NB4 (cell line): Measurements from ENCODE around the gene SLC41A3.

Experiments
- DNase-seq: peaks from one replicate; pipeline ENCODE4 v3.0.0; 2010; ENCODE audit warnings: low read depth
- H3K4me3 ChIP-seq: one replicate; pipeline ENCODE4 v1.5.1; 2011; ENCODE audit warnings: mild to moderate bottlenecking, low read depth, low read length, moderate library complexity
- MYC ChIP-seq: IDR thresholded peaks from 2 replicates; pipeline ENCODE4 v1.6.1; 2011; ENCODE audit warnings: low read depth, low read length
- POLR2A ChIP-seq: IDR thresholded peaks from 2 replicates; pipeline ENCODE4 v1.6.1; 2011; ENCODE audit warnings: mild to moderate bottlenecking; ENCODE audit not compliant: insufficient read length; ENCODE audit errors: extremely low read depth
- TF ChIP-seq, protein P1 (sequence below): IDR thresholded peaks from 2 replicates; pipeline ENCODE4 v1.6.1; 2011; ENCODE audit warnings: low read depth, low read length
- TF ChIP-seq, protein P2 (sequence below): IDR thresholded peaks from one replicate; pipeline ENCODE4 v1.5.1; 2012; ENCODE audit warnings: low read depth, low read length

Gene SLC41A3

DNA sequence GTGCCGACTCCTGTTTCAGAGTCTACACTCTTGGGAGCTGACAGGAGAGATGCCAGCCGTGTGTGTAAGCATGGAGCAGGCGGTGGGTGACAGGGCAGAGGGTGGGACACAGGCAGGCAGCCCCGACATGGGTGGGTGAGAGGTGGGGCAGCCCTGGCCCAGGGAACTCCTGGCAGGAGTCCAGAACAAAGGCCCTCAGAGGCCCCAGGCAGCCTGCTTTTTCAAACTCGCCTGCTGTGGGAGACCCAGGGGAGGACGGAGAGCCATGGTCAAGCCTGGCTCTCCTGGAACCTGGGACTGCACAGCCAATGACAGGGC, 29.3 kb upstream of the SLC41A3 start:
- DNase-seq, result no peak
- TF ChIP-seq, protein P1, sequence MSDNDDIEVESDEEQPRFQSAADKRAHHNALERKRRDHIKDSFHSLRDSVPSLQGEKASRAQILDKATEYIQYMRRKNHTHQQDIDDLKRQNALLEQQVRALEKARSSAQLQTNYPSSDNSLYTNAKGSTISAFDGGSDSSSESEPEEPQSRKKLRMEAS, result no peak
- TF ChIP-seq MYC (no peak), POLR2A (no peak)
- TF ChIP-seq, protein P2, sequence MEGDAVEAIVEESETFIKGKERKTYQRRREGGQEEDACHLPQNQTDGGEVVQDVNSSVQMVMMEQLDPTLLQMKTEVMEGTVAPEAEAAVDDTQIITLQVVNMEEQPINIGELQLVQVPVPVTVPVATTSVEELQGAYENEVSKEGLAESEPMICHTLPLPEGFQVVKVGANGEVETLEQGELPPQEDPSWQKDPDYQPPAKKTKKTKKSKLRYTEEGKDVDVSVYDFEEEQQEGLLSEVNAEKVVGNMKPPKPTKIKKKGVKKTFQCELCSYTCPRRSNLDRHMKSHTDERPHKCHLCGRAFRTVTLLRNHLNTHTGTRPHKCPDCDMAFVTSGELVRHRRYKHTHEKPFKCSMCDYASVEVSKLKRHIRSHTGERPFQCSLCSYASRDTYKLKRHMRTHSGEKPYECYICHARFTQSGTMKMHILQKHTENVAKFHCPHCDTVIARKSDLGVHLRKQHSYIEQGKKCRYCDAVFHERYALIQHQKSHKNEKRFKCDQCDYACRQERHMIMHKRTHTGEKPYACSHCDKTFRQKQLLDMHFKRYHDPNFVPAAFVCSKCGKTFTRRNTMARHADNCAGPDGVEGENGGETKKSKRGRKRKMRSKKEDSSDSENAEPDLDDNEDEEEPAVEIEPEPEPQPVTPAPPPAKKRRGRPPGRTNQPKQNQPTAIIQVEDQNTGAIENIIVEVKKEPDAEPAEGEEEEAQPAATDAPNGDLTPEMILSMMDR, result no peak
- H3K4me3 ChIP-seq, result no peak overlapping the region

DNA sequence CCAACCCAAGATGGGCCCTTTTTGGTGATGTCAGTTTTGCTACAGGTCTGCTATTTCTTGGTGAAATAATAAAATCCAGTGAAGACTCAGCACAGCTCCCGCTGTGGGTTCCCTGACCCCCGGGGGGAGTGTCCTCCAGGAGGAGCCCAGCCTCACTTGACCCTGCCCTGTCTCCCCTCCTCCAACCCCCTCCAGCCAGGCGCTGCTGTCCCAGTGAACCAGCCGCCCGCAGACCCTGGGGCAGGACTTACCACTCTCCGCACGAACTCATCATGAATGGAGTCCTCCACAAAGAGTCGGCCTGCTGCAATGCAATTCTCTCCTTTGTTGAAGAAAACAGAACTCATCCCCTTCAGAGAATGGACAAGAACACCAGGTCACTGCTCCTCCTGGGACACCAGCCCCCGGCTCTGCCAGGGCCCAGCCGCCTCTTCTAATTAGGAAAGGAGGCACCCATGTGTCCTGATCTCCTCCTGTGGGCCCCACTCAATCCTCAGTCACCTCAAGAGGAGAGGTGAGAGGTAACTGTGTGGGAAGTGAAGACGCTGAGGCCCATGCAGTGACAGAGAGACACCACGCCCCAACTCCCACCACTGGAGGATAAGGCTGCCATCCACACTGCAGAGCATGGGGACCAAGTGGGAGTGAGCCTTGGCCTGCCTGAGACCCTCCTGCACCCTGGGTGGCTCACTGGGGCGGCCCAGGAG, 28.8 kb upstream of the SLC41A3 start:
- H3K4me3 ChIP-seq, result no peak overlapping the region
- TF ChIP-seq, protein P1, result no peak
- TF ChIP-seq MYC, result no peak
- DNase-seq, result no peak

DNA sequence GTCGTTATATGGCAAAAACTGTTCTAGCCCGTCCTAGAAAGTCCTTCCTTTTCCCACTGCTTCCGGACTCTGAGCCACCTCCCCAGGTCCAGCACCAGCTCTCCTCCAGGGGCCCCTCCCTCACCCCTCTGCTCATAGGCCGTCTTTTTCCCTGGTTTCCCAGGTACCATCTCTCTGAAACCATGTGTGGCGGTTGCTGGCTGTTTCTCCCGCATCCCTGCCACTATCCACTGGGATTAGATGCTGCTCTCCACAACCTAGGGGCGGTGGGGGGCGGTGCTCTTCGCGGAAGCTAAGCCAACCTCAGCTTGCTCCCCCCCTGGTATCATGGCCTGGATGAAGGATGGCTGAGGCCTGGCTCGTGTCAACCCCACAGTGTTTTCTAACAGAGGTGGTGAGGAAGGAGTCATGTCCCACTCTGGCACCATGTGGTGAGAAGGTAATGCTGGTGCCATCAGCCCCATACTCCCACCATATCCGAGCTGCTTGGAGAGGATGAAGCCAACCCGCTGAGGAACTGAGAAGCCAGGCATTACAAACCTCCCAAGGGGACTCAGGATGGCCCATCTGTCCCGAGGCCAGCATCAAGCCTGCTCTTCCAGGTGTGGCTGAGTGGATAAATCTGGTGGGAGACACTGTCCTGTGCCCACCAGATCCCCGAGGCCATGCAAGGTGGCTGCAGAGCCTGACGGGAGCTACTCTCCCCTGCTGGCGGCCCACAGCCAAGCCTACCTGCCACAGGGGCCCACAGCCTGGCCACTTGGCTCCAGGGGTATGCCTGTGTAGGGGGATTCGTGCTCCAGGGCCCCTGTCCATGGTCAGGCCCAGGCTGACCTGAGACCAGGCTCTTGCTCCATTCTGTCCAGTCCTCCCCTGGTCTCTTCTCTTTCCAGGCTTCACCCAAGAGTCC, 27.9 kb upstream of the SLC41A3 start:
- H3K4me3 ChIP-seq, result no peak overlapping the region
- no peak for DNase-seq
- no peak for TF ChIP-seq MYC
- no peak for TF ChIP-seq POLR2A
- TF ChIP-seq, protein P2, result no peak
- TF ChIP-seq, protein P1, result no peak

DNA sequence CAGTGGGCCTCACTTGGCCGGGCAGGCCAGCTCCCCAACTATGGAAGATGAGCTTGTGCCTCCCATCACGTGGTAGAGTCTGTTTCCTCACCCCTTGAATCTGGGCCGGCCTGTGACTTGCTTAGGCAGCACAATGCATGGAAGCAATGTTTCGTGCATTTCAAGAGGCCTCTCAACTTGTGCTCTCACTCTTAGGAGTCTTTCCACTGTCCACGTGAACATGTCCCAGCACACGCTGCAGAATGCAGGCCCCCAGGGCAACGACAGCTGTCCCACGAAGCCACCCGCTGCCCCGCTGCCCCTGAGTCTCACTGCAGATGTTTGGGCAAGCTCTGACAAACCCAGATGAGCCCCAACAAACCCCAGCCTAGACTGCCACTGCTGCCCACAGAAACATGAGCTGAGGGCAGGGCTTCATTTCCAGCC, 27.2 kb upstream of the SLC41A3 start:
- DNase-seq, result no peak
- no peak for TF ChIP-seq MYC
- no peak for TF ChIP-seq POLR2A
- TF ChIP-seq, protein P2, result no peak
- no peak overlapping the region for H3K4me3 ChIP-seq

DNA sequence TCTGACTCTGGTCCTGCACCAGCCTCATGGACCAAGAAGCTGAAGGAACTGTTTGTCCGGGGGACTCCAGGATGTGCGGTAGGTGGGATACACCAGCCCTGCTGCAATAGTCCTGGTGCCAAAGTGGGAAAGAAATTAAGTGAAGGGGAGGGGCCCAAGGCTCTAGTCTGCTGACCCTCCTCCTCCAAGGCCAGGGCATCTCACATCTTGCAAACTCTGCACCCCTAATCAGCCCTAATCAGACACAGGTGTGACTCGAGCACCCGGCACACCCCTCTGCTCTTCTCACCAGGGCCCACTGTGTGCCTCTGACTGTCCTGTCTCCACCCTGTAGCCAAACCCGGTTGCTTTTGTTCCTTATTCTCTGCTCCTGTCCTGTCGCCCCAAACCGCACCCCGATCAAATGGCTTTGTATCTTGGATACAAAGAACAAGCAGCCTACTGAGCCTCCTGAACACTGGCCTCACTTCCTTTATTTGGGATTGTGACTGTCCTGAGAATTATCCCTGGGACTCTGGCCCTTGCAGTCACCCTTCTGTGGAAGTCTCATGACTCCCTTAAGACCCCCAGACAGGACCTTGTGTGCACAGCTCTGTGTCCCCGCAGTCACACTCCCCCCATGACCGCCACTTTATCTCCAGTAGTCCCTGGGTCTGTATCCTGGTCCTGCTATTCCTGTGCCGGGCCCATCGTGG, 26.7 kb upstream of the SLC41A3 start:
- H3K4me3 ChIP-seq, result no peak overlapping the region
- DNase-seq, result no peak
- TF ChIP-seq, protein P2, result no peak
- TF ChIP-seq POLR2A (no peak), MYC (no peak)
- TF ChIP-seq, protein P1, result no peak

DNA sequence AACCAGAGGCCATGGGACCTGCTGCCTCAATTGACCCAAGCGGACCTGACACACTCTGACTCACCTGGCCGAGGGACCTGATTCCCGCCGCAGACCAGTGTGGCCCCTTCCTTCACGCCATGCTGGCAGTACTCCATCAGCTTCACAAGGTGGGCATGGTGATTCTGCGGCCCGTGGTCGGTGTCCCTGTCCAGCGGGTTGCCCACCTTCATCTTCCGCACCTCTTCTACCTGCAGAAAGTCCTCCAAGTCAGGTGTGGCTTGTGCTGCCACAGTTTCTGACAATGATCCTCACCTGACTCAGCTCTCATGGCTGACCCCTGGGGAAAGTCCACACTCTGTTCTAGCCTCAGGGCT, 25.9 kb upstream of the SLC41A3 start:
- H3K4me3 ChIP-seq, result no peak overlapping the region
- no peak for DNase-seq
- TF ChIP-seq, protein P1, result no peak
- TF ChIP-seq MYC (no peak), POLR2A (no peak)
- TF ChIP-seq, protein P2, result no peak
